HepG2 (cell line): ENCODE results near the gene MIX23. TPM values are rescaled to one million over a fixed set of nuclear protein-coding genes. Genes with fewer than 3 reads are reported as not detected.

Experiments
- CREB1 ChIP-seq, 2 experiments: fragments of 450-650 bp in 1 of 2; IDR thresholded peaks; 2 replicates each; pipeline ENCODE4 v1.6.1; 2016 to 2017; ENCODE audit warnings: control low read depth in 1 of 2, mild to moderate bottlenecking in 1 of 2, missing compliant biosample characterization in 1 of 2, missing genetic modification characterization in 1 of 2
- ETV5 ChIP-seq: IDR thresholded peaks from 2 replicates; pipeline ENCODE4 v1.6.1; 2018; ENCODE audit warnings: missing biosample characterization, missing genetic modification reagents, inconsistent platforms, borderline replicate concordance
- FOXK2 ChIP-seq: fragments of 450-650 bp; IDR thresholded peaks from 2 replicates; pipeline ENCODE4 v1.6.1; 2016
- MAFF ChIP-seq: IDR thresholded peaks from 2 replicates; pipeline ENCODE4 v1.6.1; 2011; ENCODE audit warnings: low read depth, low read length, improper control_type of control experiment
- NFE2 ChIP-seq: sonication (generic); formaldehyde crosslinking; IDR thresholded peaks from 2 replicates; pipeline ENCODE4 v1.4.0; 2020; ENCODE audit warnings: missing genetic modification reagents
- NFE2L2 ChIP-seq: fragments of 150-350 bp; IDR thresholded peaks from 2 replicates; pipeline ENCODE4 v1.6.1; 2014; ENCODE audit warnings: low read length
- RXRA ChIP-seq: sonication (generic); formaldehyde crosslinking; IDR thresholded peaks from 2 replicates; pipeline ENCODE4 v1.5.1; 2020; ENCODE audit warnings: missing genetic modification reagents
- ZNF609 ChIP-seq: sonication (generic); formaldehyde crosslinking; IDR thresholded peaks from 2 replicates; pipeline ENCODE4 v1.4.0; 2020; ENCODE audit warnings: mild to moderate bottlenecking, missing genetic modification reagents, borderline replicate concordance
- ZNF781 ChIP-seq: sonication (generic); formaldehyde crosslinking; IDR thresholded peaks from 2 replicates; pipeline ENCODE4 v1.5.1; 2020; ENCODE audit warnings: borderline replicate concordance, mild to moderate bottlenecking, missing genetic modification reagents; ENCODE audit errors: not compliant biosample characterization
- ZNF792 ChIP-seq: IDR thresholded peaks from 2 replicates; pipeline ENCODE4 v1.6.1; 2016
- polyA plus RNA-seq, 8 experiments: library from polyadenylated mRNA; depleted of rRNA in 3 of 8; stranded (reverse) in 7 of 8; unstranded in 1 of 8; fragments of >200 nt; fragmentation: Illumina TruSeq in 4 of 8; extraction: Trizol in 4 of 8; gene quantifications; 2 replicates each; pipeline versions ENCODE4 v1.2.1 to v1.2.3, GENCODE V29; 2011 to 2016; ENCODE audit warnings: low read depth in 4 of 8, missing spikeins in 1 of 8, mixed read lengths in 1 of 8; ENCODE audit not compliant: insufficient read depth in 1 of 8
- total RNA-seq, 5 experiments: library from RNA; depleted of rRNA; stranded (reverse); fragments of >200 nt; fragmentation: Illumina TruSeq; extraction: Trizol; gene quantifications; 2 replicates each; pipeline ENCODE4 v1.2.3, GENCODE V29; 2016; ENCODE audit warnings: low read depth in 1 of 5
- TF ChIP-seq, protein P1 (sequence below): sonication (generic); formaldehyde crosslinking; IDR thresholded peaks from 2 replicates; pipeline ENCODE4 v1.5.1; 2020; ENCODE audit warnings: mild to moderate bottlenecking, moderate library complexity, missing genetic modification reagents
- TF ChIP-seq, protein P2 (sequence below): IDR thresholded peaks from 2 replicates; pipeline ENCODE4 v1.6.1; 2016; ENCODE audit warnings: low read depth, missing genetic modification reagents, missing compliant biosample characterization

MIX23 gene
- total and polyA plus RNA-seq, 2 of the 13 experiments (the other 11 are each of a cell fraction or from before 2014, with no cell fraction given), result 20.0 to 152 TPM

- TF ChIP-seq ZNF609 (CRISPR knock-in tag) (peak; percentile 88; the same call in 1 of the 2 replicates), MAFF (peak; percentile 54), NFE2 (CRISPR knock-in tag) (peak; percentile 80; the same call in 1 of the 2 replicates), ZNF792 (CRISPR knock-in tag) (peak; percentile 85; the same call in 1 of the 2 replicates), ETV5 (CRISPR knock-in tag) (peak; percentile 56; the same call in 1 of the 2 replicates), ZNF781 (peak; percentile 60), CREB1 (IDR thresholded peaks at IDR 0.05) (peak; percentile 70), CREB1 (CRISPR knock-in tag; IDR thresholded peaks at IDR 0.05) (peak; percentile 73), NFE2L2 (peak; percentile 82), FOXK2 (peak; percentile 51), RXRA (CRISPR knock-in tag) (peak; percentile 46; the same call in 1 of the 2 replicates)
- TF ChIP-seq, protein P1, sequence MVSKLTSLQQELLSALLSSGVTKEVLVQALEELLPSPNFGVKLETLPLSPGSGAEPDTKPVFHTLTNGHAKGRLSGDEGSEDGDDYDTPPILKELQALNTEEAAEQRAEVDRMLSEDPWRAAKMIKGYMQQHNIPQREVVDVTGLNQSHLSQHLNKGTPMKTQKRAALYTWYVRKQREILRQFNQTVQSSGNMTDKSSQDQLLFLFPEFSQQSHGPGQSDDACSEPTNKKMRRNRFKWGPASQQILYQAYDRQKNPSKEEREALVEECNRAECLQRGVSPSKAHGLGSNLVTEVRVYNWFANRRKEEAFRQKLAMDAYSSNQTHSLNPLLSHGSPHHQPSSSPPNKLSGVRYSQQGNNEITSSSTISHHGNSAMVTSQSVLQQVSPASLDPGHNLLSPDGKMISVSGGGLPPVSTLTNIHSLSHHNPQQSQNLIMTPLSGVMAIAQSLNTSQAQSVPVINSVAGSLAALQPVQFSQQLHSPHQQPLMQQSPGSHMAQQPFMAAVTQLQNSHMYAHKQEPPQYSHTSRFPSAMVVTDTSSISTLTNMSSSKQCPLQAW, result peak; percentile 66; the same call in 1 of the 2 replicates
- TF ChIP-seq, protein P2, sequence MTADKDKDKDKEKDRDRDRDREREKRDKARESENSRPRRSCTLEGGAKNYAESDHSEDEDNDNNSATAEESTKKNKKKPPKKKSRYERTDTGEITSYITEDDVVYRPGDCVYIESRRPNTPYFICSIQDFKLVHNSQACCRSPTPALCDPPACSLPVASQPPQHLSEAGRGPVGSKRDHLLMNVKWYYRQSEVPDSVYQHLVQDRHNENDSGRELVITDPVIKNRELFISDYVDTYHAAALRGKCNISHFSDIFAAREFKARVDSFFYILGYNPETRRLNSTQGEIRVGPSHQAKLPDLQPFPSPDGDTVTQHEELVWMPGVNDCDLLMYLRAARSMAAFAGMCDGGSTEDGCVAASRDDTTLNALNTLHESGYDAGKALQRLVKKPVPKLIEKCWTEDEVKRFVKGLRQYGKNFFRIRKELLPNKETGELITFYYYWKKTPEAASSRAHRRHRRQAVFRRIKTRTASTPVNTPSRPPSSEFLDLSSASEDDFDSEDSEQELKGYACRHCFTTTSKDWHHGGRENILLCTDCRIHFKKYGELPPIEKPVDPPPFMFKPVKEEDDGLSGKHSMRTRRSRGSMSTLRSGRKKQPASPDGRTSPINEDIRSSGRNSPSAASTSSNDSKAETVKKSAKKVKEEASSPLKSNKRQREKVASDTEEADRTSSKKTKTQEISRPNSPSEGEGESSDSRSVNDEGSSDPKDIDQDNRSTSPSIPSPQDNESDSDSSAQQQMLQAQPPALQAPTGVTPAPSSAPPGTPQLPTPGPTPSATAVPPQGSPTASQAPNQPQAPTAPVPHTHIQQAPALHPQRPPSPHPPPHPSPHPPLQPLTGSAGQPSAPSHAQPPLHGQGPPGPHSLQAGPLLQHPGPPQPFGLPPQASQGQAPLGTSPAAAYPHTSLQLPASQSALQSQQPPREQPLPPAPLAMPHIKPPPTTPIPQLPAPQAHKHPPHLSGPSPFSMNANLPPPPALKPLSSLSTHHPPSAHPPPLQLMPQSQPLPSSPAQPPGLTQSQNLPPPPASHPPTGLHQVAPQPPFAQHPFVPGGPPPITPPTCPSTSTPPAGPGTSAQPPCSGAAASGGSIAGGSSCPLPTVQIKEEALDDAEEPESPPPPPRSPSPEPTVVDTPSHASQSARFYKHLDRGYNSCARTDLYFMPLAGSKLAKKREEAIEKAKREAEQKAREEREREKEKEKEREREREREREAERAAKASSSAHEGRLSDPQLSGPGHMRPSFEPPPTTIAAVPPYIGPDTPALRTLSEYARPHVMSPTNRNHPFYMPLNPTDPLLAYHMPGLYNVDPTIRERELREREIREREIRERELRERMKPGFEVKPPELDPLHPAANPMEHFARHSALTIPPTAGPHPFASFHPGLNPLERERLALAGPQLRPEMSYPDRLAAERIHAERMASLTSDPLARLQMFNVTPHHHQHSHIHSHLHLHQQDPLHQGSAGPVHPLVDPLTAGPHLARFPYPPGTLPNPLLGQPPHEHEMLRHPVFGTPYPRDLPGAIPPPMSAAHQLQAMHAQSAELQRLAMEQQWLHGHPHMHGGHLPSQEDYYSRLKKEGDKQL (CRISPR knock-in tag), result peak; percentile 42; the same call in 1 of the 2 replicates
Observed at GRCh38 chr3:122365582-122366378, 17.3 kb downstream of the MIX23 start (continued).
